ENCODE data around the gene CLDN16.
A peak's percentile ranks its signal among the peaks of the same experiment; 100 is the strongest.

The CLDN16 gene

GRCh38 chr3:190387578-190388213, at the start of gene CLDN16:
Gene CLDN16 (plus strand): TSS chr3:190388163. CDS start chr3:190388330, 167 bp downstream.
- no peak for DNase-seq

GRCh38 chr3:190338717-190339116, 49.2 kb upstream of the CLDN16 start:
- peak; percentile 19 for DNase-seq

GRCh38 chr3:190339130-190339529, 48.8 kb upstream of the CLDN16 start:
- peak; percentile 75 for DNase-seq

- peak; percentile 28 for DNase-seq
Observed at GRCh38 chr3:190340071-190340470, 47.9 kb upstream of the CLDN16 start.

- DNase-seq = peak; percentile 95
Observed at GRCh38 chr3:190345027-190345821, 42.7 kb upstream of the CLDN16 start.

DNA sequence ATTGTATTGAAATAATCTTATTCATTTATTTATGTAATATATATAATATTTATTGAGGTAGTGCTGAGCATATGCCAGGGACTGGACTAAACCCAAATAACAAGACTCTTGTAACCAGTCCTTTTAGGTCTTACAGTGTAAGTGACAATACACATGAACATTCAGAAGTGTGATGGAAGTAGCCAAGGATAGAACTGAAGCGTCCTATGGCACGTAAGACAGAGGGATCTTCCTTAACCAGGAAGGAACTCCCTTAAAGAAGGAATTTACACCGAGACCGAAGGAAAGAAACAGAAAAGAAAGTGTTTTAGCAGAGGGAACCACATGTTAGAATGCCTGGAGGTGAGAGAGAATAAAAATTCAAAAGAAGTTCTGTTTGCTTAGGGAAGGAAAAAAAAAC, 42.1 kb upstream of the CLDN16 start:
- DNase-seq = no peak

GRCh38 chr3:190346541-190346940, 41.4 kb upstream of the CLDN16 start:
- DNase-seq = peak; percentile 8

DNA sequence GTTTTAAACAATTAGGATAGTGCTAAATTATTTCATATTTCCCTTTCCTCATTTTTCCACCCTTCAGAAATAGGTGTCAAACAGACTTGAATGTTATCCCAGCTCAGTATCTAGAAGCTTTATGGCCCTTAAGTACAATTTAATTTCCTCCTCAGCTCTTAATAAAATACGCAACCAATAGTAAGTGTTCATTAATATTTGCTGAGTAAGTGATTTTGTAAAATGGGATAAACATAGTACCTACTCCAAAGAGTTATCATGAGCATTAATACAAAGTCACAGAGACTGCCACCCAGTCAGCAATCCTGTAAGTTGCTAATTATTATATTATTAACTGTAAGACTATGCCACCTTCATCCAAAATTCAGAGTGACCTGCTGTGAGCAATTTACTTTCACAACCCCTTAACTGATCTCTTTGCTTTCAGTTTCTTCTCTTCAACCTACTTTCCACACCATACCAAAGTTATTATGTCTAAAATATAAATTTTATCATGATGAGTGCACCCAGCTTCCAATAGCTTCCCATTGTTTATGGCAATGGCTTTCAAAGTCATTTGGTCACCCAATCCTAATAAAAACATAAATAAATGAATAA, 35.0 kb upstream of the CLDN16 start:
- DNase-seq = no peak

GRCh38 chr3:190356246-190356645, 31.7 kb upstream of the CLDN16 start:
- no peak for DNase-seq

DNA sequence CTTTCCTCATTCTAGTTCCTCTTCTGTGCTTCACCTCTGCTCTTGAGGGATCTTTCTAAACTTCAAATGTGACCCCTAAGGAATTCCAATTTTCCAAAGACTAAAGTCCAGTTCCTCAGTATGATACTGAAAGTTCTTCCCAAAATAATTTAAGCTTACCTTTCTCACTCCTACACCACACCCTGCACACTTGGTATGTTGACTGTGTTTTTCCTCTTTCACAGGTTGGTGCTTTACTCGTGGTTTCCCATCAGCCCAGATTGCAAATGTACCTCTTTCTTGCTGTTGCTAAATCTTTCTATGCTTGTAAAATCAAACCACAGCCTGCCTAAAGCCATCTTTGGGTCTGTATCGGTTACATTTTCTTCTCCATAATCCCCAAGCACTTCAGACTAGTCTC, 30.5 kb upstream of the CLDN16 start:
- no peak for DNase-seq

DNA sequence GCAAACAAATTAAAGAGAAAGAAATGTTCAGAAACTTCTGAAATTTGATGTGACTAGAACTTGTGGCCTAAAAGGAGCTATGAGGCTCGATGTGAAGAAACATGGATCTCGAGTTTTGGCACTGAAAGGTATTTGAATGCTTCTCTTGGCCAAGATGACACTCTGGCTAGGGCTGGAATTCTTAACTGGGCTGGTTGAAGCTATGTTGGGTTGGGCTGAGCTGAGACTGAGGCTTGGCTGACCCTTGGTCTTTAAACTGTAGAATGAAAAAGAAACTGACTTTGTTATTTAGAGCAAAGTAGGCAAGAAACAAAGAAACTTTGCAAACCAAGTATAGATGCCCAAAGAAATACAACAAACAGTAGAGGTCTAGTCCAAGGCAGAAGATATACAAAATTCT, 28.1 kb upstream of the CLDN16 start:
- DNase-seq = no peak

GRCh38 chr3:190360228-190360627, 27.7 kb upstream of the CLDN16 start:
- DNase-seq = no peak

DNA sequence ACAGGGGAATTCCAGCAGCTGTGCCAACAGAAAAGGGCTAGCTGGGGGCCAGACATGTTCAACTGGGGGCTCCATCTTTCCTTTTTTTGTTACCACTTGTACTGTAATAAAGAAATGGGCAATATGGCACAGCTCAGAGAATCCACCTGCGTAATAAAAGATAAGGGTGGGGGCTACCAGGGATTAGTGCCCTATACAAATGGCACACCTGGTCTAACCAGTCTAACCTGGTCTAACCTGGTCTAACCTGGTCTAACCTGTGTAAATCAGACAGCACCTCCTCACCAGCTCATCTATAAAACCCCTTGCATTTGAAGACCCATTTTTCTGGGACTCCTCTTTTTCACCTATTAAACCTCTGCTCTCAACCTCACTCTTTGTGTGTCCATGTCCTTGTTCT, 26.2 kb upstream of the CLDN16 start:
- DNase-seq = no peak

DNA sequence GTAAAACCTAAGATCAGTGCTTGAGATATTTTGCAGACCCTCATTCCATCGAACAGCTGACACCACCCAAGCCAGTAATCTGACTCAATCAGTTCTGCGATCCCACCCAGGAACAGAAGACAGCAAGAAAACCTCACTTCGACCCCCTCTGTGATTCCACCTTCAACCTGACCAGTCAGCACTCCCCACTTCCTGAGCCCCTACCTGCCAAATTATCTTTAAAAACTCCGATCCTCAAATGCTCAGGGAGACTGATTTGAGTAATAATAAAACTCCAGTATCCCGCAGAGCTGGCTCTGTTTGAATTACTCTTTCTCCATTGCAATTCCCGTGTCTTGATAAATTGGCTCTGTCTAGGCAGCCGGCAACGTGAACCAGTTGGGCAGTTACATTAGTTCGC, 25.7 kb upstream of the CLDN16 start:
- no peak for DNase-seq

DNA sequence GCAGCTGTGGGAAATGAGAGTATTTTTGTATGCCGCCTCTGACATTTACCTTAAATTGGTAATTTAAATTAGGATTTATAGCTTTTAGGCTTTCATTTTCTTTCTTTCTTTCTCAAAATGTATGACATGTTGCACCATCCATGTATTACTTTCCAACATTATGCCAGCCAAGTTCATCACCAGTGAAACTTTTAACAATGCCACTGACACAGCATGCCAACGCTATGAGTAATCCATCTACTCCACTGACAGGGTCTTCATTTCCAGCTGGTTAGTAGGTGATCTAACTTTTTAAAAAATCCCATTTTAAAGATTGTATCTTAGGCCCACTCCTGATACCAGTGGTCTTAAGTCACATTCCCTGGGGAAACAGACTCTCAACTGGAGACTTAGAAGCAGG, 21.8 kb upstream of the CLDN16 start:
- no peak for DNase-seq

- DNase-seq = no peak
Observed at GRCh38 chr3:190368881-190369280, 19.1 kb upstream of the CLDN16 start.

DNA sequence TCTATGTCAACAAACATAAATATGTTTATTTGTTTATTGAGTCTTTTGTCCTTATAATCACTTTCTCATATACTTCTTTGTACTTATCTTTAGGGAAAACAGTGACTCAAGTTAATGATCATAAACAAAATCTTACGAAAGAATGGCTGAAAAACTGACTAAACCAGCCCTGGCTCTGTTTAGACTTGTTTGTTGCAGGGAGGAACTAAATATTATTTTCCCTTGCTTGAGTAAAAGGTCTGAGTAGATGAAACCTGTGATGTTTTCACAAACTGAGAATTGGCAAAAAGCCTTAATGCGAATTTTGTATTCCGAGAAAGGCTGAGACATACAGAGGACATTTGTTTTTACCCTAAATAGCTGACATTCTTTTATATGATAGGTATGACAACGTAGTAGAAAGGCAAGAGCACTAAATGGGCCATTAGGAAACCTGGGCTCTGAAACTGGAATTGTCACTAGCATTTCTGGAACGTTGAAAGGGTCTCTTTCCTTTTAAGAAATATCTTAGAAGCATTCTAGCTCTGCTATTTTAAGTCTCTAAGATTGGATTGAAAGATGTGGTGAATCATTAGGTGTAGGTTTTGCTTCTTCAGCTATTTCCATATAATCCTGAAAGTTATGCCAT, 18.2 kb upstream of the CLDN16 start:
- no peak for DNase-seq

DNA sequence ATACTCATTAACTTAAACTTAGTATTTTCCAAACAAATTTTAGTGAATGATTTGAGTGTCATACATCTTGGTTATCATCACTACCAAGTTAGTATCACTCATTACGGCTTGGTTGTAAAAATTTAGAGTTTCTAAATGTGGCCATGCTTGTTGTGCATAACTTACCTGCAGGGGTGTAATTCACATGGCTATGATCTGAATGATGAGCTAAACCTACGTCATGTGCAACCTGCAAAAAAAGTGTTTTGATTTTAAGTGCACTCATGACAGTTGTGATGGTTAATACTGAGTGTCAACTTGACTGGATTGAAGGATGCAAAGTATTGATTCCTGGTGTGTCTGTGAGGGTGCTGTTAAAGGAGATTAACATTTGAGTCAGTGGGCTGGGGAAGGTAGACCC, 17.6 kb upstream of the CLDN16 start:
- no peak for DNase-seq

DNA sequence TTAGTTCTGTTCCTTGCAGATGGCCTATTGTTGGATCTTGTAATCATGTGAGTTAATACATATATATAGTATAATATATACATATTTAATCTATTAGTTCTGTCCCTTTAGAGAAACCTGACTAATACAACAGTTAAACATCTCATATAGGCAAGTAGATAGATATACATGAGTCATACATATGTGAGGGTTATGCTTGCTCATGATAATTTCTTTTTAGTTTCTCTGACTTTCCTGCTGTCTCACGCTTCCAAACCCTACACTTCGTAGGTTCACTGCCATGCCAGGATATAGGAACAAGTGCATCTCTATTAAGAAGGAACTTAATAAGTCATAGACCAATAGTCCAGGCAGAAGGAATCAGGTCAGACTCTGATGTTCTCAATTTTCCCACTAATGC, 16.8 kb upstream of the CLDN16 start:
- DNase-seq = no peak

- no peak for DNase-seq
Observed at GRCh38 chr3:190375246-190375645, 12.7 kb upstream of the CLDN16 start.

- no peak for DNase-seq
Observed at GRCh38 chr3:190375671-190376070, 12.3 kb upstream of the CLDN16 start.

DNA sequence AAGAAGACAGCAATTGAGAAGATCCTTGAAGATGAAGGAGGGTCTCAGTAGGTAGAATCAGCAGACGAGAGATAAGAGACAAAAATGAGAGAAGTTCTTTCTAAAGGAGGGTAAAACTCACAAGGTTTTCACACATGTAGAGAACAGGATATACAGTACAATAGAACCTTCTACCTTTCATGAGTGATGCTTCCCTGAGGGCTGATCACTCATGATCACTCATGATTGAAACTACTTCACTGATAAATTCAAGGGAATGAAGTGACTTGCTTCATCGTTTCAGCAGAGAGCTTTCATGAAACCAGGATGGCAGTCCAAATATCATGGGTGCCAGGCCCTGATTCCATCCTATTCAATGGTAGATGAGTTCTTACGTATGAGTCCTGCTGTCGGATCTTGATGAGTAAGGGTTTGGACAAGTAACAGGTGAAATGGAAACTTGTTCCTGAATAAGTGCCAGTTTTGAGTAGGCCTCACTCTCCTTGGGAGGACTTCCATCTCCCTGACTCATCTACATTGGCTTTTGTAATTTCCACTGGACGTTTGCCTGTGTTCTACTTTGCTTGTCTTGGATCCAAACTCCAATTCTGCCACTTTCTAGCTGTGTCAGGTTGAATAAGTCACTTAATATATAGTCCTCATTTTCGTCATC, 9.6 kb upstream of the CLDN16 start:
- peak; percentile 79 for DNase-seq

DNA sequence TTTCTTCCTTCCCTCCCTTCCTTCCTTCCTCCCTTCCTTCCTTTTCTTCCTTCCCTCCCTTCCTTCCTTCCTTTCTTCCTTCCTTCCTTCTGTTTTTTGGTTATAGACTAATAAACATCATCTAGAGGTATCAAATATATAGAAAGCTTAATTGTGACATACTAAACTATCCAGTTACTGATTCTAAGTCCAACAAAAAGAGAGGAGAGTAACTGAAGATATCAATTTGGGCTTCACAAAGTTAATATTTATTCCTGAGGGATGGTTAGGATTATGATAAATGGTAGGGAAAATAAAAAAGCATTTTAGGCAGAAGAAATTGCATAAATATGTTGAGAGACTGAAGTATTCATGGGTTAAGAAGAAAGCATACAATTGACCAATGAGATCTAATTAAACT, 7.8 kb upstream of the CLDN16 start:
- DNase-seq = no peak
